ENCODE measurements around the gene CSNK1D. TPM values are rescaled to one million over a fixed set of nuclear protein-coding genes. Genes with fewer than 3 reads are reported as not detected.

Gene CSNK1D
- total RNA-seq, 6 experiments from 2014 or later, result 116 to 128 (median 118) TPM

DNA sequence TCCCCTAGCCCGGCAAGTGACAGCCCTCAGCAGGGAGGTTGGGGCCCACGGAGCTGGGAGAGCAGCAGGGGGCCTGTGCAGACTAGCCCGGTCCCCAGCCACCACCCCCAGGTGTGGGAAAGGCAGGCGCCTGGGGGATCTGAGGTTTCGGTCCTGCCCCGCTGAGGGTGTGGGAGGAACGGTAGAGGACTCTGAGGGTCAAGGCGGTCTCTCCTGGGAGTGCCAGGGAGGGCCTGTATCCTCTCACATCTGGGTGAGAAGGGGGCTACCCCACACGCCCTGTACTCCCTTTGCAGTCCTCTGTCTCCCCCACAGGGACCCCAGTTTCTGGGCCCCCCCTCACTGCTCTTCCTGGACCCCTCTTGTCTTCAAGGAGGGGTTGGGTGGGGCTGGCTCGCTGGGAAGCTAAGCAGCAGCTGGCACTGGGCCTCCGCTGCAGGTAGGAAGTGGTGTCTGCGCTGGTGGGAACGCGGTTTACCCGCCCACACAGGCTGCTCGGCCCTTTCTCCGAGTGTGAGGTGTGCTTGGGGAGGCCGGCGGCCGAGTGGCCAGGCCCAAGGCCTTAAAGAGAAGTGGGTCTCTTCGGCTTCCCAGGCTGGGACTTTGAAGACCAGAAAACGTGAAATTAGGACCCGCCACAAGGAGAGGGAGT, 28.5 kb upstream of the CSNK1D start:
- TF ChIP-seq, protein P1, sequence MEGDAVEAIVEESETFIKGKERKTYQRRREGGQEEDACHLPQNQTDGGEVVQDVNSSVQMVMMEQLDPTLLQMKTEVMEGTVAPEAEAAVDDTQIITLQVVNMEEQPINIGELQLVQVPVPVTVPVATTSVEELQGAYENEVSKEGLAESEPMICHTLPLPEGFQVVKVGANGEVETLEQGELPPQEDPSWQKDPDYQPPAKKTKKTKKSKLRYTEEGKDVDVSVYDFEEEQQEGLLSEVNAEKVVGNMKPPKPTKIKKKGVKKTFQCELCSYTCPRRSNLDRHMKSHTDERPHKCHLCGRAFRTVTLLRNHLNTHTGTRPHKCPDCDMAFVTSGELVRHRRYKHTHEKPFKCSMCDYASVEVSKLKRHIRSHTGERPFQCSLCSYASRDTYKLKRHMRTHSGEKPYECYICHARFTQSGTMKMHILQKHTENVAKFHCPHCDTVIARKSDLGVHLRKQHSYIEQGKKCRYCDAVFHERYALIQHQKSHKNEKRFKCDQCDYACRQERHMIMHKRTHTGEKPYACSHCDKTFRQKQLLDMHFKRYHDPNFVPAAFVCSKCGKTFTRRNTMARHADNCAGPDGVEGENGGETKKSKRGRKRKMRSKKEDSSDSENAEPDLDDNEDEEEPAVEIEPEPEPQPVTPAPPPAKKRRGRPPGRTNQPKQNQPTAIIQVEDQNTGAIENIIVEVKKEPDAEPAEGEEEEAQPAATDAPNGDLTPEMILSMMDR (IDR thresholded peaks at IDR 0.05), result no peak
- Mint-ChIP-seq H3K9me3 (no peaks in the 10 kb centered on the region), H3K4me1 (ENCODE audit: low read depth) (peaks cover 21% of the 10 kb centered on the region), H3K27me3 (ENCODE audit: insufficient read depth) (peaks cover 3% of the 10 kb centered on the region), H3K4me3 (no peak overlapping the region), H3K27ac (no peak overlapping the region), H3K36me3 (ENCODE audit: low read depth) (no peaks in the 10 kb centered on the region)
- DNase-seq, result no peak

DNA sequence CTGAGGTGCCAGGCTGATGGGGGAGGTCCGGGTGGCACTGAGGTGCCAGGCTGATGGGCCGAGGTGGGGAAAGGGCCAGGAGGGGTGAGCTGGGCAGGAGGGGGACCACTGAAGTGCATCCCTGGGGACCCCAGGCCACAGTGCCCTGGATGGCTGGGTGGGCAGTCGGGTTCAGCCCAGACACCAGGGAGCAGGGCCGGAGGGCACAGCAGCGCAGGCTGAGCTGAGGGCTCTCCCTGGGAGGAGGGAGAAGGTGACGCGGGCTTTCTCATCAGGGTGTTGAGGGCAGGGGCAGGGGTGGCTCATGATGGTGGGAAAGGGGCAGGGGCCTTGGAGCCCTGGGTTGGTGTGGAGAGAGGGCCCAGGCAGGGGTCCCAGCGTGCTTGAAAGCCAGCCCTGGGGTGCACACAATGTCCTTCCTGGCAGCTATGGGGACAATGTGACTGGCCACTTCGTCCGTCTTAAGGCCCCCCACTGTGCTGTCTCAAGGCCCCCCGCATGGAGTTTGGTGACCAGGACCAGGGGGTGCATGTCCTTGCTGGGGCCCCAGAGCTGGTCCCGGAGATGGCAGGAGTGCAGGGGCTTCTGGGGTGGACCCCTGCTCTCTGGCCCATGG, 27.9 kb upstream of the CSNK1D start:
- H3K4me3 Mint-ChIP-seq, result no peak overlapping the region
- H3K4me1 Mint-ChIP-seq (ENCODE audit: low read depth), result peaks cover 28% of the 10 kb centered on the region
- TF ChIP-seq, protein P1 (IDR thresholded peaks at IDR 0.05), result no peak
- H3K9me3 Mint-ChIP-seq, result no peaks in the 10 kb centered on the region
- no peak for DNase-seq
- H3K27me3 Mint-ChIP-seq (ENCODE audit: insufficient read depth), result peaks cover 3% of the 10 kb centered on the region
- H3K36me3 Mint-ChIP-seq (ENCODE audit: low read depth), result no peaks in the 10 kb centered on the region
- H3K27ac Mint-ChIP-seq, result no peak overlapping the region

- Mint-ChIP-seq H3K9me3 (no peaks in the 10 kb centered on the region), H3K4me3 (no peak overlapping the region), H3K4me1 (ENCODE audit: low read depth) (peaks cover 29% of the 10 kb centered on the region), H3K36me3 (ENCODE audit: low read depth) (no peaks in the 10 kb centered on the region), H3K27me3 (ENCODE audit: insufficient read depth) (peaks cover 3% of the 10 kb centered on the region), H3K27ac (no peak overlapping the region)
- TF ChIP-seq, protein P1 (IDR thresholded peaks at IDR 0.05), result peak; percentile 91
- peak; percentile 58 for DNase-seq
These were observed 27.3 kb upstream of the CSNK1D start for GRCh38 chr17:82300707-82301270.

GRCh38 chr17:82300228-82300627, 26.7 kb upstream of the CSNK1D start:
- Mint-ChIP-seq H3K4me3 (no peak overlapping the region), H3K27me3 (ENCODE audit: insufficient read depth) (peaks cover 3% of the 10 kb centered on the region), H3K36me3 (ENCODE audit: low read depth) (no peaks in the 10 kb centered on the region), H3K27ac (no peak overlapping the region), H3K4me1 (ENCODE audit: low read depth) (peaks cover 34% of the 10 kb centered on the region), H3K9me3 (no peaks in the 10 kb centered on the region)
- DNase-seq, result no peak
- TF ChIP-seq, protein P1 (IDR thresholded peaks at IDR 0.05), result no peak

GRCh38 chr17:82299452-82299851, 26.0 kb upstream of the CSNK1D start:
- TF ChIP-seq, protein P1 (IDR thresholded peaks at IDR 0.05), result no peak
- Mint-ChIP-seq H3K4me1 (ENCODE audit: low read depth) (peaks cover 40% of the 10 kb centered on the region), H3K27me3 (ENCODE audit: insufficient read depth) (peaks cover 3% of the 10 kb centered on the region), H3K4me3 (no peak overlapping the region; the same call in 1 of the 2 replicates), H3K36me3 (ENCODE audit: low read depth) (no peaks in the 10 kb centered on the region), H3K9me3 (no peaks in the 10 kb centered on the region), H3K27ac (no peak overlapping the region)
- DNase-seq, result no peak

Measured in HFFc6 (cell line).